Breast epithelium (tissue), 4 donors: ENCODE measurements around the gene C10orf105. TPM values are rescaled to one million over a fixed set of nuclear protein-coding genes. Genes with fewer than 3 reads are reported as not detected.

Source experiments
- DNase-seq, 2 donors: peaks; one replicate each; pipeline ENCODE4 v3.0.0-alpha.2; 2019; ENCODE audit warnings: low spot score in 2 of 2
- H3K27ac ChIP-seq, 2 donors: fragments of 200-600 bp; sonication (generic) in 1 of 2; one replicate each; pipeline ENCODE4 v1.5.1; 2016 to 2019; ENCODE audit warnings: mild to moderate bottlenecking in 1 of 2
- H3K27me3 ChIP-seq, 2 donors: fragments of 200-600 bp; sonication (generic) in 1 of 2; one replicate each; pipeline versions ENCODE4 v1.5.1 to v1.6.0; 2017 to 2019; ENCODE audit warnings: control low read depth in 1 of 2, mild to moderate bottlenecking in 1 of 2
- H3K36me3 ChIP-seq: fragments of 200-600 bp; one replicate; pipeline ENCODE4 v1.5.1; 2019
- H3K4me1 ChIP-seq, 2 donors: fragments of 200-600 bp; sonication (generic); one replicate each; pipeline ENCODE4 v1.5.1; 2016 to 2019; ENCODE audit warnings: control low read depth in 1 of 2
- H3K4me3 ChIP-seq, 3 donors: fragments of 200-600 bp; sonication (generic); 1 replicate in 2 of 3; 2 replicates in 1 of 3; pipeline ENCODE4 v1.5.1; 2016 to 2019; ENCODE audit warnings: mild to moderate bottlenecking in 3 of 3, moderate library complexity in 2 of 3
- H3K9me3 ChIP-seq, 2 donors: fragments of 200-600 bp; sonication (generic) in 1 of 2; one replicate each; pipeline ENCODE4 v1.5.1; 2016 to 2019; ENCODE audit warnings: control low read depth in 1 of 2
- CTCF ChIP-seq, 3 donors: fragments of 450-650 bp; IDR thresholded peaks; one replicate each; pipeline ENCODE4 v1.5.1; 2016 to 2017; ENCODE audit warnings: antibody characterized with exemption in 3 of 3, mild to moderate bottlenecking in 3 of 3, moderate library complexity in 3 of 3
- POLR2A ChIP-seq: fragments of 450-650 bp; IDR thresholded peaks from one replicate; pipeline ENCODE4 v1.6.1; 2016; ENCODE audit warnings: antibody characterized with exemption, mild to moderate bottlenecking, moderate library complexity
- POLR2AphosphoS5 ChIP-seq, 3 donors: sonication (generic); formaldehyde crosslinking; IDR thresholded peaks; one replicate each; pipeline ENCODE4 v1.6.1; 2017; ENCODE audit warnings: antibody characterized with exemption in 3 of 3
- intact Hi-C: fragments of 100-400 bp; cut with DNase I; formaldehyde crosslinking; loops from one replicate; pipeline ENCODE4 v1.15.1; 2023; ENCODE audit warnings: low total_unique reads
- total RNA-seq, 3 donors: library from RNA; depleted of rRNA; stranded (reverse); fragments of >200 nt; gene quantifications; one replicate each; pipeline ENCODE4 v1.1.0, GENCODE V29; 2016

The C10orf105 gene
- total RNA-seq, 3 donors from 2014 or later, result under 0.01 to 0.29 TPM; not detected in 1

- no peak for DNase-seq
- intact Hi-C loops, result no loop called here
- H3K4me1 ChIP-seq, result no peaks in the 10 kb centered on the region
- no peak overlapping the region for H3K4me3 ChIP-seq
- H3K36me3 ChIP-seq, result no peaks in the 10 kb centered on the region
- TF ChIP-seq CTCF (IDR thresholded peaks at IDR 0.05), result no peak
- TF ChIP-seq POLR2AphosphoS5 (IDR thresholded peaks at IDR 0.05), result no peak
- no peak for TF ChIP-seq POLR2A
- peak overlapping the region in 1 of 2 donors; percentile 3 for H3K27ac ChIP-seq
- H3K9me3 ChIP-seq, result no peaks in the 10 kb centered on the region
- no peaks in the 10 kb centered on the region for H3K27me3 ChIP-seq
Measured at GRCh38 chr10:71684356-71685173, 35.0 kb downstream of the C10orf105 start.

GRCh38 chr10:71683301-71683700 lies 36.3 kb downstream of the C10orf105 start:
- H3K27ac ChIP-seq, result no peak overlapping the region
- no peaks in the 10 kb centered on the region for H3K27me3 ChIP-seq
- H3K36me3 ChIP-seq, result no peaks in the 10 kb centered on the region
- H3K4me1 ChIP-seq, result no peaks in the 10 kb centered on the region
- no peaks in the 10 kb centered on the region for H3K9me3 ChIP-seq
- DNase-seq, result no peak
- TF ChIP-seq POLR2AphosphoS5 (IDR thresholded peaks at IDR 0.05) (no peak), CTCF (IDR thresholded peaks at IDR 0.05) (no peak), POLR2A (no peak)
- no peak overlapping the region for H3K4me3 ChIP-seq
- intact Hi-C loops, result no loop called here

DNA sequence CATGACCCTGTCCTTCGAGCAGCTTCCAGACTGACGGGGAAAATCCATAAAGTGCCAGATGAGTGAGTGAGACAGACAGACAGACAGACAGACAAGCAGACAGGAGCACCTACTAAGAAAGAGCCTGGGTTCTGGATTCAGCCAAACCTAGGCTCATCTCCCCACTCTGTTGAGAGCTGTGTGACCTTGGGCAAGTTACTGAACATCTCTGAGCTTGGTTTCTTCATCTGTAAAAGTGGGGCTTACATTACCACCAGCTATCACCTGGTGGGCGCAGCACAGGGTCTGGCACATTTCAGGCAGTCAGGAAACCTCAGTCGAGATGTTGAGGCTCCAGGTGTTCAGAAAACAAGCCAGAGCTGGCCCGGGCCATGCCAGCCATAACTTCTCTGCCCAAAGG lies 37.6 kb downstream of the C10orf105 start:
- no peak for TF ChIP-seq POLR2AphosphoS5 (IDR thresholded peaks at IDR 0.05)
- no peak for TF ChIP-seq CTCF (IDR thresholded peaks at IDR 0.05)
- no peak for TF ChIP-seq POLR2A
- Histone ChIP-seq H3K27me3 (no peaks in the 10 kb centered on the region), H3K9me3 (no peaks in the 10 kb centered on the region)

DNA sequence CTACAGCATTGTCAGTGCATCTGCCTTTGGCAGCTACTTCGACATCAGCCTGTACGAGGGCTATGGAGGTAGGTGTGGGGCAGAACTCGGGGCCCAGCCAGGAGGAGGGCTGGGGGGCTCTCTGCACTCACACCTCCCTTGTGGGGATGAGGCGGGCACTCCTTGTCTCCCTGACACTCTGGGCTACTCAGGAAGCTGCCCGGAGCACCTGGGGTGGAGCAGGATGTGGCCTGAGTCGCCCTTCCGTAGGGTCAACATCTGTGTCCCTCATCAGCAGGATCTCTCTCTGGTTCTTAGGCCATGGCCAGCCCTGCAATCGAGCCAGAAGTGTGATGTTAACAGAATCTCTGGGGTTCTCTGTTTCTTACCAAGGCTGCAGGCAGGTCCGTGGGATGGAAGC lies 40.2 kb downstream of the C10orf105 start:
- H3K4me3 ChIP-seq, result no peak overlapping the region
- H3K27me3 ChIP-seq, result no peaks in the 10 kb centered on the region
- intact Hi-C loops, result no loop called here
- no peaks in the 10 kb centered on the region for H3K9me3 ChIP-seq
- H3K36me3 ChIP-seq, result no peaks in the 10 kb centered on the region
- no peak for TF ChIP-seq POLR2A
- no peak for TF ChIP-seq CTCF (IDR thresholded peaks at IDR 0.05)
- TF ChIP-seq POLR2AphosphoS5 (IDR thresholded peaks at IDR 0.05), result no peak
- no peaks in the 10 kb centered on the region for H3K4me1 ChIP-seq
- H3K27ac ChIP-seq, result no peak overlapping the region
- no peak for DNase-seq

More for the DNA sequence above, 37.6 kb downstream of the C10orf105 start:
- DNase-seq, result no peak
- Histone ChIP-seq H3K27ac (no peak overlapping the region), H3K4me1 (no peaks in the 10 kb centered on the region), H3K36me3 (no peaks in the 10 kb centered on the region), H3K4me3 (no peak overlapping the region)
- intact Hi-C loops, result no loop called here

DNA sequence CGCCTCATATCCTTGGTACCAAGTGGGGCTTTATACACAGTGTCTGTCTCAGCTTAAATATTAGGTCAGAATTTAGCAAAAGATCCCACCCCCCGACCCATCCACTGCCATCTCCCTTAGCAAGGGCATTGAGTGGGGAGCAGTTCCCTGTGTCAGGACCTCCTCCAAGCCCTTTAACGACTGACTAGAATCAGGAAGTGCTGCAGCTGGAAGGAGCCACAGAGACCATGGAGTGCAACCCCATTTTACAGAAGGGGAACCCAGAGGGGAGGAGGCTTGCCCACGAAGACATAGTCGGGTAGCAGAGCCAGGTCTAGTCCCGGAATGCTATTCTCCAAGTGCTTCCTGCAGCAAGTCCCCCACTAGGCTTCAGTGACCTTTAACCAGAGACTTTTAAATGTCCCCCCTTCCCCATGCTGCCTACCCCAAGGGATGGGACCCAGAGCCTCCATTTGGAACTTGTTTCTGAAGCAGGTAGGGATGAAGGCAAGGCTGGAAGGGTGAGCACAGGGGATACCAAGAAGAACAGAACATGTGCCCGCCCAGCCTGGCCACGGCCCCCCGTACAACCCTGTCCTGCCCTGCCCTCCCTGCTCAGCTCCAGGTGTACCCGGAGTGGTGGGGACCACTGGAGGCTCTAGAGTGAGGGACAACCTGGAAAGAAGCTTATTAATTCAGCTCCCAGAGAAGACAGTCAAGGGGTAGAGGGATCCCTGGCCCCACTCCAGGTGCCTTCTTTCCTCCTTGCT lies 41.3 kb downstream of the C10orf105 start:
- intact Hi-C loops, result no loop called here
- no peak overlapping the region for H3K4me3 ChIP-seq
- no peaks in the 10 kb centered on the region for H3K27me3 ChIP-seq
- no peak overlapping the region for H3K27ac ChIP-seq
- H3K36me3 ChIP-seq, result no peaks in the 10 kb centered on the region
- H3K4me1 ChIP-seq, result no peaks in the 10 kb centered on the region
- TF ChIP-seq POLR2AphosphoS5 (IDR thresholded peaks at IDR 0.05), result no peak
- no peak for TF ChIP-seq CTCF (IDR thresholded peaks at IDR 0.05)
- no peak for TF ChIP-seq POLR2A
- DNase-seq, result no peak
- H3K9me3 ChIP-seq, result no peaks in the 10 kb centered on the region
